Endothelial cell of umbilical vein (primary cell): ENCODE measurements around the gene RNASEH2A. TPM values are rescaled to one million over a fixed set of nuclear protein-coding genes. Genes with fewer than 3 reads are reported as not detected.

Experiments
- BruUV-seq: library from RNA; stranded (reverse); fragments of 400-500 nt; replicated peaks from 2 replicates; lab custom pipeline; 2021; lab: Mats Ljungman, UMichigan
- CTCF ChIA-PET: fragments of 300-600, 350-600 bp; sonication (Branson Sonifier 250); formaldehyde crosslinking; loops from one replicate; lab custom pipeline; 2021; ENCODE audit warnings: antibody characterized with exemption, inconsistent platforms; lab: Charles Lee
- POLR2A ChIA-PET: fragments of 300-600, 350-600 bp; sonication (Branson Sonifier 250); formaldehyde crosslinking; loops from one replicate; lab custom pipeline; 2021; ENCODE audit warnings: antibody characterized with exemption, inconsistent platforms; lab: Charles Lee
- DNase-seq: peaks from one replicate; pipeline ENCODE4 v3.0.0-alpha.2; 2011; ENCODE audit warnings: low read depth, low spot score
- FAIRE-seq: peaks from 2 replicates; lab custom pipeline; 2011; peaks lifted over from hg19 to GRCh38; lab: Jason Lieb, UNC
- H2AFZ ChIP-seq: 2 replicates; pipeline ENCODE4 v1.6.0; 2012; ENCODE audit warnings: low read depth, low read length, control low read depth, inconsistent platforms
- H3K27ac ChIP-seq: 2 replicates; pipeline ENCODE4 v1.5.1; 2011; ENCODE audit warnings: low read depth, mild to moderate bottlenecking, control low read depth, low read length, moderate library complexity; ENCODE audit not compliant: insufficient read depth
- H3K27me3 ChIP-seq, 2 experiments: 2 replicates each; pipeline versions ENCODE4 v1.6.0 to v1.6.1; 2011; ENCODE audit warnings: low read length in 2 of 2, mixed read lengths in 1 of 2; ENCODE audit not compliant: control insufficient read depth in 2 of 2, insufficient read depth in 2 of 2
- H3K36me3 ChIP-seq, 2 experiments: 2 replicates in 1 of 2; 3 replicates in 1 of 2; pipeline ENCODE4 v1.5.1; 2011; ENCODE audit warnings: low read length in 2 of 2, mild to moderate bottlenecking in 1 of 2, moderate library complexity in 1 of 2; ENCODE audit not compliant: control insufficient read depth in 2 of 2, insufficient read depth in 2 of 2; ENCODE audit errors: extremely low read depth in 1 of 2
- H3K4me1 ChIP-seq: 3 replicates; pipeline ENCODE4 v1.5.1; 2011; ENCODE audit warnings: mild to moderate bottlenecking, low read length; ENCODE audit not compliant: control insufficient read depth, insufficient read depth; ENCODE audit errors: extremely low read depth
- H3K4me2 ChIP-seq: 2 replicates; pipeline ENCODE4 v1.6.1; 2011; ENCODE audit warnings: low read length, control low read depth, mixed read lengths; ENCODE audit not compliant: insufficient read depth
- H3K4me3 ChIP-seq, 3 experiments: fragments of 200-600 bp in 1 of 3; sonication (generic), shearing (Covaris generic) in 1 of 3; replicated peaks in 1 of 3; 2 replicates each; pipeline ENCODE4 v1.5.1; 2011 to 2016; ENCODE audit warnings: control low read depth in 3 of 3, low read length in 3 of 3, mild to moderate bottlenecking in 2 of 3, inconsistent platforms in 1 of 3, low read depth in 1 of 3, moderate library complexity in 1 of 3; ENCODE audit not compliant: insufficient read depth in 1 of 3
- H3K79me2 ChIP-seq: 2 replicates; pipeline ENCODE4 v1.6.0; 2012; ENCODE audit warnings: low read length, inconsistent platforms; ENCODE audit not compliant: control insufficient read depth, insufficient read depth
- H3K9ac ChIP-seq: replicated peaks from 2 replicates; pipeline ENCODE3; 2011; ENCODE audit warnings: low read length, control low read depth; ENCODE audit not compliant: insufficient read depth; ENCODE audit errors: extremely low read depth
- H3K9me1 ChIP-seq: replicated peaks from 3 replicates; pipeline ENCODE4 v1.6.0; 2011; ENCODE audit warnings: mild to moderate bottlenecking, low read length; ENCODE audit not compliant: control insufficient read depth, insufficient read depth; ENCODE audit errors: extremely low read depth
- H3K9me3 ChIP-seq: replicated peaks from 2 replicates; pipeline ENCODE4 v1.5.1; 2012; ENCODE audit warnings: low read length, inconsistent platforms; ENCODE audit not compliant: control insufficient read depth, insufficient read depth
- H4K20me1 ChIP-seq: replicated peaks from 2 replicates; pipeline ENCODE3; 2011; ENCODE audit warnings: mild to moderate bottlenecking, low read length; ENCODE audit not compliant: control insufficient read depth, insufficient read depth; ENCODE audit errors: extremely low read depth
- EZH2 ChIP-seq: IDR thresholded peaks from 2 replicates; pipeline ENCODE4 v1.6.1; 2012; ENCODE audit warnings: borderline replicate concordance, low read depth, mild to moderate bottlenecking, moderate library complexity, low read length, inconsistent platforms; ENCODE audit not compliant: severe bottlenecking
- FOS ChIP-seq: IDR thresholded peaks from 2 replicates; pipeline ENCODE4 v1.6.1; 2011; ENCODE audit warnings: mild to moderate bottlenecking, low read length, moderate library complexity, borderline replicate concordance; ENCODE audit not compliant: insufficient read depth
- GATA2 ChIP-seq: IDR thresholded peaks from 2 replicates; pipeline ENCODE4 v1.7.0; 2011; ENCODE audit warnings: low read depth, mild to moderate bottlenecking, moderate library complexity, mixed read lengths, low read length; ENCODE audit not compliant: insufficient read length, insufficient read depth
- JUN ChIP-seq: IDR thresholded peaks from 2 replicates; pipeline ENCODE4 v1.6.1; 2011; ENCODE audit warnings: borderline replicate concordance, low read depth; ENCODE audit not compliant: insufficient read length, insufficient read depth
- POLR2A ChIP-seq: IDR thresholded peaks from 2 replicates; pipeline ENCODE4 v1.6.1; 2012; ENCODE audit warnings: low read depth, mild to moderate bottlenecking, control low read depth, low read length
- dilution Hi-C: fragments of 300-500 bp; cut with MboI; formaldehyde crosslinking; loops from one replicate; pipeline ENCODE4 v1.15.0; 2019; ENCODE audit warnings: low sequenced_read_pairs; ENCODE audit not compliant: extremely low pct_ligation_motif_present
- intact Hi-C: fragments of 100-400 bp; cut with micrococcal nuclease; formaldehyde crosslinking; loops from one replicate; pipeline ENCODE4 v1.10.0; 2022
- polyA plus RNA-seq, 4 experiments: library from polyadenylated mRNA; depleted of rRNA in 3 of 4; stranded (reverse) in 3 of 4; unstranded in 1 of 4; fragments of >200 nt; gene quantifications; 2 replicates each; pipeline versions ENCODE4 v1.2.1 to v1.2.3, GENCODE V29; 2011 to 2012; ENCODE audit warnings: missing spikeins in 1 of 4
- total RNA-seq: library from RNA; stranded (reverse); gene quantifications from 2 replicates; pipeline ENCODE4 v1.2.3, GENCODE V29; 2021
- TF ChIP-seq, protein P1 (sequence below): IDR thresholded peaks from 2 replicates; pipeline ENCODE4 v1.6.1; 2011; ENCODE audit not compliant: insufficient read depth, insufficient read length
- TF ChIP-seq, protein P2 (sequence below), 2 donors: IDR thresholded peaks; 1 replicate in 1 of 2; 2 replicates in 1 of 2; pipeline ENCODE4 v1.5.1; 2011; ENCODE audit warnings: low read length in 2 of 2, mild to moderate bottlenecking in 2 of 2, moderate library complexity in 2 of 2, control low read depth in 1 of 2, inconsistent platforms in 1 of 2, low read depth in 1 of 2; ENCODE audit not compliant: insufficient read depth in 1 of 2; ENCODE audit errors: extremely low read depth in 1 of 2

RNASEH2A gene
- total and polyA plus RNA-seq, 2 donors (not counting 3 experiments of a cell fraction or from before 2014, with no cell fraction given) = 25.6 to 45.4 TPM

- Histone ChIP-seq H3K4me1 (peaks cover 35% of the 10 kb centered on the region), H3K9ac (peak overlapping the region; percentile 66), H3K27ac (peak overlapping the region; percentile 65), H3K79me2 (peaks cover 14% of the 10 kb centered on the region), H3K9me1 (no peaks in the 10 kb centered on the region), H3K36me3 (no peaks in the 10 kb centered on the region), H3K9me3 (no peaks in the 10 kb centered on the region), H2AFZ (peak overlapping the region; percentile 12), H3K4me2 (peak overlapping the region; percentile 61), H3K27me3 (no peaks in the 10 kb centered on the region), H3K4me3 (peak overlapping the region in 1 of 3 experiments; percentile 37), H4K20me1 (no peaks in the 10 kb centered on the region)
- no TSS peak for BruUV-seq
- dilution Hi-C loops (no loop called here), intact Hi-C loops (loop anchor here (10.0 kb wide), 1 partner anchor 146 kb away; the partner anchor contains the start of genes CALR and FARSA)
- peak; percentile 60 for FAIRE-seq
- DNase-seq = peak; percentile 28
- TF ChIP-seq JUN = no peak
- TF ChIP-seq POLR2A = no peak
- TF ChIP-seq EZH2 = no peak
- TF ChIP-seq, protein P1, sequence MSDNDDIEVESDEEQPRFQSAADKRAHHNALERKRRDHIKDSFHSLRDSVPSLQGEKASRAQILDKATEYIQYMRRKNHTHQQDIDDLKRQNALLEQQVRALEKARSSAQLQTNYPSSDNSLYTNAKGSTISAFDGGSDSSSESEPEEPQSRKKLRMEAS = no peak
- TF ChIP-seq, protein P2, sequence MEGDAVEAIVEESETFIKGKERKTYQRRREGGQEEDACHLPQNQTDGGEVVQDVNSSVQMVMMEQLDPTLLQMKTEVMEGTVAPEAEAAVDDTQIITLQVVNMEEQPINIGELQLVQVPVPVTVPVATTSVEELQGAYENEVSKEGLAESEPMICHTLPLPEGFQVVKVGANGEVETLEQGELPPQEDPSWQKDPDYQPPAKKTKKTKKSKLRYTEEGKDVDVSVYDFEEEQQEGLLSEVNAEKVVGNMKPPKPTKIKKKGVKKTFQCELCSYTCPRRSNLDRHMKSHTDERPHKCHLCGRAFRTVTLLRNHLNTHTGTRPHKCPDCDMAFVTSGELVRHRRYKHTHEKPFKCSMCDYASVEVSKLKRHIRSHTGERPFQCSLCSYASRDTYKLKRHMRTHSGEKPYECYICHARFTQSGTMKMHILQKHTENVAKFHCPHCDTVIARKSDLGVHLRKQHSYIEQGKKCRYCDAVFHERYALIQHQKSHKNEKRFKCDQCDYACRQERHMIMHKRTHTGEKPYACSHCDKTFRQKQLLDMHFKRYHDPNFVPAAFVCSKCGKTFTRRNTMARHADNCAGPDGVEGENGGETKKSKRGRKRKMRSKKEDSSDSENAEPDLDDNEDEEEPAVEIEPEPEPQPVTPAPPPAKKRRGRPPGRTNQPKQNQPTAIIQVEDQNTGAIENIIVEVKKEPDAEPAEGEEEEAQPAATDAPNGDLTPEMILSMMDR (IDR thresholded peaks at IDR 0.05; ENCODE audit: extremely low read depth in 1 of 2, insufficient read depth in 1 of 2, low read depth in 1 of 2, low read length in 2 of 2) = no peak
- TF ChIP-seq FOS = no peak
- TF ChIP-seq GATA2 = no peak
- ChIA-PET POLR2A (interaction anchor here (1.1 to 1.4 kb wide), 2 partner anchors 11 to 29 kb away, joined by 3 to 4 read pairs; no protein-coding TSS in a partner anchor), CTCF (interaction anchor here (0.9 to 4.7 kb wide), 4 partner anchors 11 to 29 kb away, joined by 3 to 48 read pairs (median 8); no protein-coding TSS in a partner anchor)
Measured at GRCh38 chr19:12789098-12789903, 17.1 kb upstream of the RNASEH2A start.
